Activated naive CD4-positive, alpha-beta T cell (primary cell): ENCODE results near the gene ZNF831.

Source experiments
- DNase-seq, 4 experiments: peaks; one replicate each; lab custom pipeline; 2025; lab: John Stamatoyannopoulos, UW

The ZNF831 gene

DNA sequence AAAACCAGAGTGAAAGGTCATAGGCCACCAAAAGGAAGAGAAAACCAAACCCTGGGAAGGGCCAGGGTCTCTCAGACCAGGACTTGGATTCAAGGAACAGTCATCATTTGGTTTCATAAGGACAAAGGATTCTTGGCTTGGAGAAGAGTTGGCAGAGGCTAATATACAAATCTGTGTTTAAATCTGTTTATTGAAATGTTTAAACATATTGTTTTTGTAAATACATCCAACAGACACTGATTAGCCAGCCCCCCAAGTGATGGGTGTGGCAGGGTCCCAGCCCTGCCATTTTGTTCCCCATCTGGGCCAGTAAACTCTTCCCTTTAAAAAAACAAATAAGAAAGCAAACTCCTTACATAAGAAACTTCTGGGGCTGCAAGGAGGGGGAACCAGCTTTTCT is 6.1 kb upstream of the ZNF831 start:
- no peak for DNase-seq

DNA sequence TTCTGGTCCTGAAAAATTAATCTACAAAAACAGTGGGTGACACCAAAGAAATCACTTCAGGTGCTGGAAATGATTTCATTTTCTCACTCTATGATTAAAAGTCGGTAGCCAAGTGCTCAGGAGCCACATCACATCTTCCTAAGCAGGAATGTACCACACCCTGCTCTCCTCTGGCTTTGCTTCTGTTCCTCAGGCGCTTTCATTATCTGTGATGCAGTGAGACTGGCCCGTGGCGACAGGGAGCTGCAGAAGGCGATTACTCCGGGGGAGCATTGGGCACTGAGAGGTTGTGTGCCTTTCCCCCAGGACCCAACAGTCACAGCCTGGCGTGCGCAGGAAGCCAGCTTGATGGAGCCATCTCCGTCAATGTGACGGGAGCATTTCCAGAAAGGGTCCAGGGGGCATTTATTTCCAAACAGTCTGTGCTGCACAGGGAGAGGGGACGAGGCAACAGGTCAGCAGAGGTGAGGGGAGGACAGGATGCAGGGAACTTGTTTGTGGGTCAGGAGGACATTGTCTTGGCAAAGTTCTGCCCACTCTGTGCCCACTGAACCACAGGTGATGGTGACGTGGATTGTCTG is 5.6 kb upstream of the ZNF831 start:
- DNase-seq, result no peak

DNA sequence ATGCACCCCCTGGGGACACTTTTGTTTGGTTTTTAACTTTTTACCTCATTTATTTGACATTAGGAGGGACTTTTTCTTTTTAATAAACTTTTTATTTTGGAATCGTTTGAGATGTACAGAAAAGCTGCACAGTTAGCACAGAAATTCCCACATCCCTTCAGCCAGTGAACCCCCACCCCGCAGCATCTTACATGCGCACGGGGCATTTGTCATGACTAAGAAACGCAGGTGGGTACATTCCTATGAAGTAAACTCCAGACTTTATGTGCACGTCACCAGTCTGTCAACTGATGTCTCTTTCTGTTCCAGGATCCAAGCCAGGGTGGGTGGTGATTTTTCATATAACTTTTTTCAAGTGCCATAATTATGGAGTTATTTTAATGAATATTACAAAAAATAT is 4.9 kb upstream of the ZNF831 start:
- DNase-seq, result no peak

DNA sequence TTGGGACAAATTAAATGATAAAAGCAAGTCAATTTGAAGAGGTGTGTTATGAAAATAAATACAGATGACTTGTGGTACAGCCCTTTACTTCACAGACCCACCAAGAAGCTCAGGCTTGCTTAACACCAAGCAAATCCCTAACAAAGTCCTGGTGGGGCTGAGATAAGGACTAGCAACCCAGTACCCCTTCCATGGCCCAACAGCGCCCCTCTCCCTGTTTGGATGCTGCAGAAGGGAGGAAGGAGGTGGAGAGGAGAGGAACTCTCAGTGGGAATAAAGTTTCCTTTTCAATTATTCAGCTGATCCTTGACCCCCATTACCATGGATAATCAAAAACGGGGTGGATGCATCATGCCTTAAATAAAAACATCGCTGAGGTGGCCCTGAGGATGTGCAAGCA is 4.5 kb upstream of the ZNF831 start:
- DNase-seq, result no peak

DNA sequence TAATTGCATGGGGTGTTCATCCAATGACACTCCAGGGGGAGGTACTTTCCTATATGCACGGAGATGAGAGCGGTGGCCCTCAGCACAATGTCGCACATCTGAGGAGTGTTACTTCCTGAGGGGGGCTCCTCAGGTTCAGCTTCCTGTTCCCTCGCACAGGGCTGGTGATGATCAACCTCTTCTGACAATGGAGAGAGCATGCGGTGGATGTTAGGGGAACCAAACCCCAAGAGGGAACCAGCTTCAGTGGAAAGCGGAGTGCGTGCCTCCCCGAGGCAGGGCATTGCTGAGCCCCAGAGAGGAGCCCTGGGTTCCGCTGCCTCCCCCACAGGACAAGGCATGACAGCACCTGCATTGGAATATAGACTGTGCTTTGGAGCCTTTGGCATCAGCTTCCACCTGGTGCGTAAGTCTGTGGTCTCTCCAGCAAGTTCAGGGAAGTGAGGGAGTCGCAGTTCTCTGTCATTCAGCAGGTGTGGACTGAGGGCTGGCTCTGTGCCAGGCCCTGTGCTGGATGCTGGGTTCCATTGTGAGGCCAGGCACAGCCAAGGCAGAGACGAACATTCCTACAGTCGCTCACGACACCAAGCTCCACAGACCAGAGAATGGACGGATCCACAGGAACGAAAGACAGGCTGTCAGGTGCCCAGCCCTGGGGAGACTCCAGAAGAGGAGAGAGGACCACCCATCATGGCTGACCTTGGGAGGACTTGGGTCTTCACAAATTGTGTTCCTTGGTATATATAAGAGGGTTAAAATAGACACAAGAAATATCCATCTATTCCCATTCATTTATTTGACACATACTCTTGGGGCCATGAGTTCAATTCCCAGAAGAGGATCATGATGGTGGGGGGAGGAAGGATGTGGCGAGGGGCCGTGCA is 3.9 kb upstream of the ZNF831 start:
- DNase-seq, result peak in 2 of 4 experiments; percentile 34 to 39

DNA sequence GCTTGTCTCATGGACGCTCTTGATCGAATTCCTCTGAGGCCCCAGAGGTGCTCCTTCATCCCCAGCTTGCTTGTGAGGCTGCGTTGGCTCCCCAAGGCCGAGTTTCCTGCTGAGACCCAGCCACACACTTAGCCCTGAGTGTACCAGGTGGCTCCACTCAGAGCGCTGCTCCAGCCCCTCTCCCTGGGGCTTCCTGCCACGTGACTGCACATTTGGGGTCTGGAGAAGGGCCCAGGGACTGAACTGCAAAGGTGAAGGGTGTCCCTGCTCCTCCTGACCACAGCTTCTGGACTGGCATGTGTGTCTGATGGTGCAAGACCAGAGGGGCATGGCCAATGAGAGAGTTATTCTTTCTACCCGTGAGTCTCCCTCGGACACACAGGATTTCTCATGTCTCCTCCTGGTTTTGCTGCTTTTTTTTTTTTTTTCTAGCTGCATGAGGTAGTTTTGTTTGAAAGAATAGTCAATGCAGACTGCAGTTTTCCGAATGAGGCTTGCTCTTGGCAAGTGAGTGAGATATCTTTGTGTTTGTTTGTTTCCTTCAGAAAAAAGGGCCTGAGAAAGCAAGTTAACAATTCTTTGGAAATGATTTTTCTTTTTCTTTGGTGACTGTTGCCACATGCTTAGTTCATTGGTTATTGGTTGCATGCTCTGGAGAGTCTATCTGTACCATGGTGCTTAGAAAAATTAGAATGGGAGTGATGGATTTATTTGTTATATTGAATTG is 3.1 kb upstream of the ZNF831 start:
- DNase-seq, result no peak

DNA sequence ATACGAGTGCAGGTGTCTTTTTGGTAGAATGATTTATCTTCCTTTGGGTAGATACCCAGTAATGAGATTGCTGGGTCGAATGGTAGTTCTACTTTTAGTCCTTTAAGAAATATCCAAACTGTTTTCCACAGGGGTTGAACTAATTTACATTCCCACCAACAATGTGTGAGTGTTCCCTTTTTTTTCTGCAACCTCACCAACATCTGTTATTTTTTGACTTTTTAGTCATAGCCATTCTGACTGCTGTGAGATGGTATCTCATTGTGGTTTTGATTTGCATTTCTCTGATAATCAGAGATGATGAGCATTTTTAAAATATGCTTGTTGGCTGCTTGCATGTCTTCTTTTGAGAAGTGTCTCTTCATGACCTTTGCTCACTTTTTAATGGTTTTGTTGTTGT is 1.9 kb upstream of the ZNF831 start:
- no peak for DNase-seq

DNA sequence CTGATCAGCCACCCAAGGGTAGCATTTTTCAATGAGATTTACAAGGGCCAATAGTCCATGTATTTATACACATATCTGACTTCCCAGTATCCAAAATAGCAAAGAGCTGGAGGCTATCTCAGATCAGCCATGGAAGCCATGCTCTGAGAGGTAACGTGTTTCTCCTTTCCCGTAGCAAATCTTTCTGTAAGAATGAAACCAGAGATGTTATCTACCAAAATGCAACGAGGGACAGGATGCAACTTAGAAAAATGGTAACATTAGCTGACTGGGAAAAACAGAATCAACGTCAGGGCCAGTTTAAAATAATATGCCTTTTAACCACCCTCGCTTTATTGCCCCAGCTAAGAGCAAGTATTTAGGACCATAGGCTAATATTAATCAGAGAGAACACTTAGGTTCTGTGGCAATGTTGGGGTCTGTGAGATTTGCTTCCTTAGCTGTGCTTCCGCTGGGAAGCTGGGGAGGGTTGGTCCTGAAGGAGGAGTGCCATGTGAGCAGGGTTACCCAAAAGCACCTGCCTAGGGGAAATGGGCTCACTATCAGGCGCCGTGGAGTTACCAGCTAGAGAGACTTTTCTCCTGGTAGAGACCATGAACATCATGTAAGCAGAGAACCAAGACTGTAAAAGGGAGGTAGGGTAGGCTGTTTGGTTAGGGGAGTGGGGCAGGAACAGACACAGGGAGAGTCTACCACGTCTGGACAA is 1.2 kb downstream of the ZNF831 start:
- no peak for DNase-seq

DNA sequence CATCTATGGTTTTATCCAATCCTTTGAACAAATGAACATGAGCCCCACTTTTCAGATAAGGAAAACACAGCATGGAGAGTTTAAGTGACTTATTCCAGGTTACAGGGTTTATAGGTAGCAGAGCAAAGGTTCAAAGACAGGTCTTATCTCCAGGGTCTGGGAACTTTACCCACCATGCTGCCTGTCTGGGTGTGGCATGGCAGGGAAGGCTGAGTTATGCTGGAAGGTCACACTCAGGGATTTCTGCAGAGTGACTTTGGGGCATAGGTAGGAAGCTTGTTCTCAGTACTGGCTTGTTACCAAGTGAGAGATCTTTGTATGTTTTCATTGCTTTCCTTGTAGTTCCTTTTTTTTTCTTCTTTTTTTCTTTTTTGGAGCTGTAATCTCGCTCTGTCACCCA is 1.8 kb downstream of the ZNF831 start:
- DNase-seq, result no peak

DNA sequence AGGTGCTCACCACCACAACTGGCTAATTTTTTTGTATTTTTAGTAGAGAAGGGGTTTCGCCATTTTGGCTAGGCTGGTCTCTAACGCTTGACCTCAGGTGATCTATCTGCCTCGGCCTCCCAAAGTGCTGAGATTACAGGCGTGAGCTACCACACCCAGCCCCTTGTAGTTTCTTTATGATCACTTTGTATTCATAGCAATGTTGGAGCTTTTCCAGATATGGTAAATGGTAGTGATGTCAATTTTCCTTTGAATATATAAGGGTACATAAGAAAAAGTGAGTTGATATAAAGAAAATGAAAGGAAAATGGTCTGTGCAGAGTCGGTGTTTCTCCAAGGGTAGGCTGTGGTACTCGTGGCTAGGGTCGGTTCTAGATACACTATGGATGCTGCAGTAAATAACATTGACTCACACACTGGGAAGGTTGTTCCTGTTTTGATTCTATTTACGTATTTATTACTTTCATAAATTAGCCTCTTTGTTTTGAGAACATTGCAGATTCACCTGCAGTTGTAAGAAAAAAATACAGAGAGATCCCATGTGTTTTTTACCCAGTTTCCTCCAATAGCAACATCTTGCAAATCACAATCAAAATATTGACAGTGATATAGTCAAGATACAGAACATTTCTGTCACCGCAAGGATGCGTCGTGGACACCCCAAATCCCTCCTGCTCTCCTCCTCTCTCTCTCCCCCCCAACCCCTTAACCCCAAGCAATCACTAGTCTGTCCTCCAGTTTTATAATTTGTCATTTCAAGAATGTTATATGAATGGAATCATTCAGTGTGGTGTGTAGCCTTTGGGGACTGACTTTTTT is 2.5 kb downstream of the ZNF831 start:
- no peak for DNase-seq

DNA sequence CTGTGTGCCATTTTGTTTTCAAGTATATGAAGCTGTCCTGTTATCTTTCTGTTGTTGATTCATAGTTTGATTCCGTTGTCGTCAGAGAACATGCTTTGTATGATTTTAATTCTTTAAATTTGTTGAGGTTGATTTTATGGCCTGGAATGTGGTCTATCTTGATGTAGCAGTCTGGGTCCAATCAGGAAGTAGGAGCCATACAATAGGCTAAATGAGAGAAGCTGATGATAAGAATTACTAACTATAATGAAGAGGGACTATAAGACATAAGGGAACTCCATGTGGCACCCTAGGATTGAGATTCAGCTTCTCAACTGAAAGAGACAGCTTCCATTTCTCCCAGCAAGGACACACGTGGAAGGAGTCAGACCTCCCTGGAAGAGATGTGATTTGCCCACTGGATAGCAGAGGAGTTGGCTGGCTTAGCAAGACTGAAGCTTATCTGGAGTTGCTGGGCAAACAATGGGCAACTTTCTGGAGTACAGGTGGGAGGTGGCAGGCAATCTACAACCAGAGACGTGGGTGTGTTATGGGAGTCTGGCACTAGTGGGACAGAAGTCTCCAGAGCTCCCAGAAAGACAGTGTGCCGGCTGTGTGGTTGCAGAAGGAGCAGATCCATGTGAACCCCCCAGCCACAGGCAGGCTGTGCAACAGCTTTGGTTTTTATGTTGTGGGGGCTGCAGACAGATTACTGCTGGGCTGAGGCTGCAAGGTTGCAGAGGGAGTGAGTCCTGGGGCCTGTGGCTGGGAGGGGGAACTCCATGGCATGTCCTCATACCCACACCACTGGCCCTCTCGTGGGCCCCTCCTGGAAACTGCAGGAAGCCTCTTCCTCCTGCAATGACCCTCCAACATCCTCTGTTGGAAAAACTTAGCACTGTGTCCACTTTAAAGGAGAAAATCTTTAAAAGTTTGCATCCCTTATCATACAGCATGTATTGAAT is 7.1 kb downstream of the ZNF831 start:
- DNase-seq, result no peak

DNA sequence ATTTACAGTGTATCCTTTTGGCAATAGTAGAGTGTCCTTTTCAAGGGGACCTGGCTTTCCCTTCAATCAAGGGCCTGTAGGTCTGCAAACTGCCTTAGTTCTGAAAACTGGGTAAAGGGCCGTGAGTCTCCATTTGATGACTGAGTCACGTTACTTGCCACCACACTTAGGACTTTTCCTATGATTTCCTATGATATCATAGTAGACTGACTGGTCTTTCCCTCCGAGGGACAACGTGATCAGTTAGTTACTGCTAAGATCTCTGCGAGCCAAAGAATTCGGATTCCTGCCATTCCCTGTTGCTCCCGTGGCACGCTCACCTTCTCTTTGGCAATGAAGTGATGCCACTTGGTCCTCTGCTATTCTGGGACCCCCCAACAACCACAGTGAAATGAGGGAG is 8.4 kb downstream of the ZNF831 start:
- DNase-seq, result no peak

DNA sequence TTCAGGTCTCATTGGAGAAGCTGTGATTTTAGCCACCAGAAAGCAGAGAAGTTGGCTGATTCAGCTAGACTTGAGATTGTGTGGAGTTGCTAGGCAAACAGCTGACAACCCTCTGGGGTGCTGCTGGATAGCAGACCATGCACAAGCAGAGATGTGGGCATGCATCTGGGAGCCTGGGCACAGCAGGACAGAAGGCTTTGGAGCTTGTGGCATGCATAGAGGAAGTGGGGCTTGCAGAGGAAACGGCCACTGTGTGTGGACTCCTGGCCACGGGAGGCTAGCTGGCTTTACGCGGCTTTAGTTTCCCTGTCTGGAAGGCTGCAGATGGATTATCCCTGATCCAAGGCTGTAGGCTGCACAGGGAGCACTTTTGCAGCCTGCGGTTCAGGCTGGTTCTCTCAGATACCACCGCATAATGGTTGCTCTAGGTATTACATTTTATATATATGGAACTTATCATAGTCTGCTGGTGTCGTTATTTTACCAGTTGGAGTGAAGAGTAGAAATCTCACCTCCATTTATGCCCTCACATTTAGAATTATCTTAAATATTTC is 10.4 kb downstream of the ZNF831 start:
- DNase-seq, result no peak

DNA sequence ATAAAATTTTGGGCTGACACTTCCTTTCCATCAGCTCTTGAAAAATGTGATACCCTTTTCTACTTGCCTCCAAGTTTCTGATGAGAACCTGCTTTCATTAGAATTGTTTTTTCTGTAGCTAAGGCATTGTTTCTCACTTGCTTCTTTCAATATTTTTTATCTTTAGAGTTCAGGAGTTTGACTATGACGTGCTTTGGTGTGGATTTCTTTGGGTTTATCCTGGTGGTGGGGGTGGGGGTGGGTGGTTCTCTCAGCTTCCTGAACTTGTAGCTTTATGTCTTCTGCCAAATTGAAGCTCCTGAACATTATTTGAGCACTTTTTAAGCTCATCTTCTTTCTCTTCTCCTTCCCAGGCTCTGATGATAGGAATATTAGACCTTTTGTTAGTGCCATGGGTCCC is 11.4 kb downstream of the ZNF831 start:
- DNase-seq, result no peak

DNA sequence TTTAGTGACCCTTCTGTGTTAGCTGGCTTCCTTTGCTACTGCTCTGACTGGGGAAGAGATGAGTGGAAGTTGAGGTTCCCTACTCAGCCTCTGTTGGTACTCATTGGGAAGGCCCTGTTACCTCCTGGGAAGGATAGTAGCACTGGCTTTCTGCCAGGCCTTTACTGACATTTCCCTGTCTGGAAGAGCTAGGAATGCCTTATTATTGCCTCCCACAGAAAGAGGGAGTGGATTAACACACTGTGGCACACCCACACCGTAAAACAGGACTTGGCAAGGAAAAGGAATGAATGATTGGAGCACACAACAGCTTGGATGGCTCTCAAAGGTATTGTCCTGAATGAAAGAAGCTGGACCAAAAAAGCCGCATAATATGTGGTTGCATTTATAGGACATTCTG is 12.2 kb downstream of the ZNF831 start:
- no peak for DNase-seq

DNA sequence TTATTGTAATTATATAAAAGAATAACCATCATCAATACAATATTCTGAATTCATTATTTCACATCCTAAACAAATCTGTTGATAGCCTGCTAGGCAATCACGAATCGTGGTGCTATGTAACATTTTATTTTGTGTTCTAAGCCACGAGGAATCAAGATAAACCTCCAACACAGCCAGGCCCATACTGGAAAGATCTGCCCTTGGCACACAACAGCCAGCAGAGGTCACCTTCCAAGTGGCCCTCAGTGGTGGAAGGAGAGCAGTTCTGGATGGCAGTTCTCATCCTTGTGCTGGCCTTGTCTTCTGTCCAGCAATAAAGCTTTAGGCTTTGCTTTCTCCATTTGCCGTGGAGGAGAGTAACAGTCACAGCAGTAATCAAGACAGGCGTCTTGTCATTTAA is 13.2 kb downstream of the ZNF831 start:
- DNase-seq, result no peak

DNA sequence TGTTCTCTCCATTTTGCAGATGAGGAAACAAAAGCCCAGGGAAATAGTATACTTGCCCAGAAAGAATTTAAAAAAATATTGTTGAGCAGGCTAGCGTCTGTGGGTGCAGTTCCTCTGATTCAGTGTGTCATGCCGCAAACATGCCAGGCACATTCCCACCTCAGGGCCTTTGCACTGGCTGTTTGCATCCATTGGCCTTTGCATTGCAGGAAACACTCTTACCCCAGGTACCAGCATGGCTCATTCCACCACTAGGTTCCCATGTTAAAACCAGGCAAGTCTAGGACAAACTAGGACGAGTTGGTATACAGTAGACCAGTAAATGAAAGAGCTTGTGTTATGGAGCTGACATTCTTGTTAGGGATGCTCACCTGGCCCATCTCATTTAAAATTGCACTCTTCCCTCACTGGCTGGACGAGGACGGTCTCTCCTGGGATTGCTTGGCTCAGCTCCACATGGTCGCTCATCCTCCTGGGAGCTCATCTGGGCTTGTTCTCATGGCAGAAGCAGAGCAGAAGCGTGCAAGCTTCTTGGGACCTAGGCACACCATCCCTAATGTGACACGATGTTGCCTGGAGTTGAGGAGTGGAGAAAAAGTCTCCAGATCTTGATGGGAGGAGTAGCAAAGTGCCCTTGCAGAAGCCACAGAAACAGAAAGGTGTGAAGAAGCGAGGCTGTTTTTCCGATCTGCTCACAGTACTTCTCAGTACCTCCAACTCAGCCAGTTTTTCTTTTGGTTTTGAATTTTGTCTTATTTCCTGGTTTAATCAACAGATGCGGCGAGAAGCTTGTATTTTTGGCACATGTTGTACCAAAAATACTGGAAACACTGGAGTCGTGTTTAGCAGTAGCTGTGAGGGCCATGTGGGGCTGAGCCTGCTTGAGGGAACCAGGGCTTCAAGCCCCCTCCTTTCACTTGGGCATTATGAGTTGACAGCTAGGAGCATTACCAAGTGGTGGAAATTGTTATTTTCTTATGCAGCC is 13.9 kb downstream of the ZNF831 start:
- DNase-seq, result no peak

DNA sequence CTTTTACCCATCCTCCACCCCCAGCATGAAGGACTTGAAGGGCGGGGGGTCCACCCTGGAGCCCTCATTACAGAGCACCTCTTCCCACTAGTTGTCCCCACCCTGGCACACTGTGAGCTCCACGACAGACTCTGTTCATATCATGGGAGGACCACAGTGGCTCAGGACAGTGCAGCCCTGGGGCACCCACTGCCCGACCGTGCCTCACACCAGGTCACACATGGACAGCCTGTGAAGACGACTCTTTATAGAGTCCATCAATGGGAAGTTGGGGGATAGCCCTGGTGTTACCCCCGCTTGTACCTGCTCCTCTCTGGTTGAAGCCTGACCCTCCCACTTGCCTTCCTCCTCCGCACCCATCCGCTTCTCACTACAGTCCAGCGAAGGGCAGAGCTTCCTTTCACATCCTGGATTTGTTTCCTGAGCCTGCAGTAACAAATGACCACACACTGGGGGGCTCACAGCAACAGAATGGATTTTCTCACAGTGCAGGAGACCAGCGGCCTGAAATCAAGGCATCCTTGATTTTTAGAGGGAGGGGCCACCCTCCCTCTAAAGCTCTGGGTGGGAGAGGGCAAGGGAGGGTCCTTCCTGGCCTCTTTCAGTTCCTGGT is 15.5 kb downstream of the ZNF831 start:
- no peak for DNase-seq
